Measurements from ENCODE around the gene GRAMD1B. TPM values are rescaled to one million over a fixed set of nuclear protein-coding genes. Genes with fewer than 3 reads are reported as not detected.

Gene GRAMD1B
- total RNA-seq, 4 donors from 2014 or later, result 0.61 to 1.7 (median 1.1) TPM

GRCh38 chr11:123505546-123506299, 75.7 kb downstream of the GRAMD1B start:
- Histone ChIP-seq H3K4me3 (no peak overlapping the region), H3K27ac (no peak overlapping the region), H3K27me3 (no peaks in the 10 kb centered on the region), H3K4me1 (no peaks in the 10 kb centered on the region), H3K36me3 (no peaks in the 10 kb centered on the region), H3K9me3 (no peaks in the 10 kb centered on the region)
- 73% methylated on average over 4 to 6 of the region's 6 CpGs for WGBS, 2 donors
- TF ChIP-seq, protein P1, sequence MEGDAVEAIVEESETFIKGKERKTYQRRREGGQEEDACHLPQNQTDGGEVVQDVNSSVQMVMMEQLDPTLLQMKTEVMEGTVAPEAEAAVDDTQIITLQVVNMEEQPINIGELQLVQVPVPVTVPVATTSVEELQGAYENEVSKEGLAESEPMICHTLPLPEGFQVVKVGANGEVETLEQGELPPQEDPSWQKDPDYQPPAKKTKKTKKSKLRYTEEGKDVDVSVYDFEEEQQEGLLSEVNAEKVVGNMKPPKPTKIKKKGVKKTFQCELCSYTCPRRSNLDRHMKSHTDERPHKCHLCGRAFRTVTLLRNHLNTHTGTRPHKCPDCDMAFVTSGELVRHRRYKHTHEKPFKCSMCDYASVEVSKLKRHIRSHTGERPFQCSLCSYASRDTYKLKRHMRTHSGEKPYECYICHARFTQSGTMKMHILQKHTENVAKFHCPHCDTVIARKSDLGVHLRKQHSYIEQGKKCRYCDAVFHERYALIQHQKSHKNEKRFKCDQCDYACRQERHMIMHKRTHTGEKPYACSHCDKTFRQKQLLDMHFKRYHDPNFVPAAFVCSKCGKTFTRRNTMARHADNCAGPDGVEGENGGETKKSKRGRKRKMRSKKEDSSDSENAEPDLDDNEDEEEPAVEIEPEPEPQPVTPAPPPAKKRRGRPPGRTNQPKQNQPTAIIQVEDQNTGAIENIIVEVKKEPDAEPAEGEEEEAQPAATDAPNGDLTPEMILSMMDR (IDR thresholded peaks at IDR 0.05), result no peak
- no peak for TF ChIP-seq POLR2A (IDR thresholded peaks at IDR 0.05)
- DNase-seq, result no peak
- intact Hi-C loops (cut with DNase I), result no loop called here

DNA sequence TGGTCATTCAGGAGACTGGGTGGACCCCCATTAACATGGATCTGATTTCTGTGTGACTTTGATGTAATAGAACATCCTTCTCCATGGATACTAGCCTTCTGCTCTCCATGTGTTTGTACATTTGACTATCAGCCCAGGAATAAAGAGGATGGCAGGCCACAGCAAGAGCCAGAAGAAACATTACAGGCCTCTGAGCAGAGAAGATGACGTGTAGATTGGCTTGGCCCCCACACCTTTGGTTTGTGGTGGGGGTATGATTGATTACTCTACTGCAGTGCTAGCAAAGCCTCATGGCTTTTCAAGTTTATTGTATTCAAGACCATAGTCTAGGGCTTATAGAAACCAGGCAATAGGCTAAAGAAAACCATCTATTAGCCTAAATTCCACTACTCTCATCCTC, 77.0 kb downstream of the GRAMD1B start:
- intact Hi-C loops (cut with DNase I), result no loop called here
- Histone ChIP-seq H3K9me3 (no peaks in the 10 kb centered on the region), H3K4me1 (no peaks in the 10 kb centered on the region), H3K36me3 (no peaks in the 10 kb centered on the region), H3K4me3 (no peak overlapping the region), H3K27ac (no peak overlapping the region), H3K27me3 (no peaks in the 10 kb centered on the region)
- 70 to 73% methylated on average over 1 of the region's 1 CpG for WGBS, 2 donors
- TF ChIP-seq POLR2A (IDR thresholded peaks at IDR 0.05), result no peak
- TF ChIP-seq, protein P1 (IDR thresholded peaks at IDR 0.05), result no peak
- DNase-seq, result no peak

DNA sequence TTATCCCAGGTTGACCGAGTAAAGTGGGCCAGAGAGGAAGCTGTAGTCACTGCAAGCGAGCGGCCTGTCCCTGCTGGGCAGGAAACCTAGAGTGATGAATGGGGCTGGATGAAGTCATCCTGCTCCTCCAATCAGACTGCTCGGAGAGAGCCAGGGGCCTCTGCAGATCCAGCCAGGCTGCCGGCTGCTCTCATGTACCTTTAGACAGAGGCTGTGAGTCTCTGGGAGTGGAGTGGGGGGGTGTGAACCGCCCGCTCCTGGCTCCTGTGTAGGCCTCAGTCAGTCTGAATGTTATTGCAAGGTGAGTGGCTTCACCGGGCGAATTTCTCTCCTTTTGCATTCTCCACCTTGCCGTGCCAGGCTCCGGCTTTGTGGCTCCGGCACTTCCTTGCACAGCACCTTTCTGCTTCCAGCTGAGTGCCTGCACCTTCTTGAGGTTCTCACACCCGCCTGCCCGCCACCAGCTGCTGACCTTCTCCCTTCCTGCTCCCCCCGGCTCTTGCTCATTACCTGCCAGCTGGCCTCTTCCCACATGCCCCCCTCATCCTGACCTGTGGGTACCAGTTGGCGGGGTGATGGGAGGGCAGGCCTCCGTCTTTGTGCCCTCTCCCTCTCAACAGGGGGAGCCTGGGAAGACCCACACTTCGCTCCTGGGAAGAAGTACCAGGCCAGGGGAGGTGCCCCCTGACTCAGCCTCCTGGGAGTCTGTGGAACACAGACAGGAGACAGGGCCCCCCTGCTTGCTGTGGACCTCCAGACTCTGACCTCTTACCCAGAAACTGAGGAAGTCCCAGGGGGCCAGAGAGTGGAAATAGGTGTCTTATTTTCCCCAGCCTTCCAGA, 79.9 kb downstream of the GRAMD1B start:
- Histone ChIP-seq H3K4me1 (no peaks in the 10 kb centered on the region), H3K4me3 (no peak overlapping the region), H3K9me3 (no peaks in the 10 kb centered on the region), H3K27ac (no peak overlapping the region), H3K36me3 (no peaks in the 10 kb centered on the region), H3K27me3 (peaks cover 0 to 3% (median 0%) of the 10 kb centered on the region in 4 donors)
- intact Hi-C loops (cut with DNase I), result loop anchor here (5.0 kb wide), 1 partner anchor 47 kb away; no protein-coding TSS in a partner anchor
- TF ChIP-seq, protein P1 (IDR thresholded peaks at IDR 0.05), result no peak
- no peak for TF ChIP-seq POLR2A (IDR thresholded peaks at IDR 0.05)
- DNase-seq, result no peak
- 72 to 79% methylated on average over 10 to 15 of the region's 18 CpGs for WGBS, 2 donors

DNA sequence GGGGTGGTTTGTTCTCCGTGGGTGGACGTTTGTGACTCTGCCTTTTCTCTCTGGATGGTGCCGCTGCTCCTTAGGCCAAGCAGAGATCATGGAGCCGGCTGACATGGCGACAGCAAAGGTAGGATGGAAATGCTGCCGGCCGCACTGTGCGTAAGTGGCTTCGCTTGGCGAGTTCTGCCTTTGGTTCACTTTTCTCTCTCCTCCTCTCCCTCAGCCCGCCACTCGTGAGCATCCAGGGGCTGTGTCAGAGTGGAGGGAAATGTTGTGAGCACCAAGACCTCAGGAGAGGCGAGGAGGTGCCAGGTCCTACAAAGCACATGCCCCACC, 80.5 kb downstream of the GRAMD1B start:
- TF ChIP-seq POLR2A (IDR thresholded peaks at IDR 0.05), result no peak
- TF ChIP-seq, protein P1 (IDR thresholded peaks at IDR 0.05), result no peak
- 94 to 95% methylated on average over 12 to 13 of the region's 13 CpGs for WGBS, 2 donors
- no peak overlapping the region for H3K4me3 ChIP-seq
- H3K36me3 ChIP-seq, result no peaks in the 10 kb centered on the region
- peaks cover 0 to 3% (median 0%) of the 10 kb centered on the region in 4 donors for H3K27me3 ChIP-seq
- no peak for DNase-seq
- no peaks in the 10 kb centered on the region for H3K9me3 ChIP-seq
- H3K4me1 ChIP-seq, result no peaks in the 10 kb centered on the region
- intact Hi-C loops (cut with DNase I), result loop anchor here (5.0 kb wide), 1 partner anchor 47 kb away; no protein-coding TSS in a partner anchor
- no peak overlapping the region for H3K27ac ChIP-seq

All from esophagus squamous epithelium (tissue), 5 donors.